Liver (tissue), 9 donors: Measurements from ENCODE around the gene ZFP36L1. TPM values are rescaled to one million over a fixed set of nuclear protein-coding genes. Genes with fewer than 3 reads are reported as not detected.
A peak's percentile ranks its signal among the peaks of the same experiment; 100 is the strongest.

Experiments
- DNase-seq: peaks from one replicate; pipeline ENCODE4 v3.0.0-alpha.2; 2017; ENCODE audit warnings: low spot score
- H3K27ac ChIP-seq, 2 donors: one replicate each; pipeline ENCODE4 v1.7.0; 2013; ENCODE audit warnings: inconsistent platforms in 2 of 2, low read length in 2 of 2, control low read depth in 1 of 2, low read depth in 1 of 2, mild to moderate bottlenecking in 1 of 2
- H3K27me3 ChIP-seq, 4 donors: one replicate each; pipeline versions ENCODE4 v1.6.1 to v1.7.0; 2013; ENCODE audit warnings: low read length in 3 of 4, inconsistent platforms in 1 of 4, mild to moderate bottlenecking in 1 of 4, moderate library complexity in 1 of 4; ENCODE audit not compliant: control insufficient read depth in 4 of 4, insufficient read depth in 4 of 4
- H3K36me3 ChIP-seq, 4 donors: one replicate each; pipeline versions ENCODE4 v1.6.1 to v1.7.0; 2013; ENCODE audit warnings: low read length in 3 of 4, mild to moderate bottlenecking in 3 of 4, low read depth in 1 of 4, moderate library complexity in 1 of 4; ENCODE audit not compliant: control insufficient read depth in 4 of 4, insufficient read depth in 3 of 4
- H3K4me1 ChIP-seq, 4 donors: one replicate each; pipeline versions ENCODE4 v1.6.1 to v1.7.0; 2013; ENCODE audit warnings: low read length in 3 of 4, mild to moderate bottlenecking in 3 of 4, moderate library complexity in 1 of 4; ENCODE audit not compliant: control insufficient read depth in 4 of 4, insufficient read depth in 4 of 4
- H3K4me3 ChIP-seq, 3 donors: one replicate each; pipeline versions ENCODE4 v1.6.1 to v1.7.0; 2013; ENCODE audit warnings: low read length in 3 of 3, control low read depth in 1 of 3, low read depth in 1 of 3, mild to moderate bottlenecking in 1 of 3
- H3K9ac ChIP-seq, 2 donors: one replicate each; pipeline ENCODE4 v1.7.0; 2013; ENCODE audit warnings: low read length in 2 of 2, mild to moderate bottlenecking in 2 of 2, moderate library complexity in 2 of 2, control low read depth in 1 of 2, low read depth in 1 of 2
- H3K9me3 ChIP-seq, 4 donors: one replicate each; pipeline versions ENCODE4 v1.6.1 to v1.7.0; 2013; ENCODE audit warnings: low read length in 3 of 4; ENCODE audit not compliant: control insufficient read depth in 4 of 4
- CTCF ChIP-seq: fragments of 150-350 bp; IDR thresholded peaks from 2 replicates; pipeline ENCODE4 v1.5.1; 2017; ENCODE audit warnings: improper control_type of control experiment, low read depth, low read length; ENCODE audit not compliant: missing input control
- FOXA1 ChIP-seq: IDR thresholded peaks from 2 replicates; pipeline ENCODE4 v1.6.1; 2016; ENCODE audit warnings: antibody characterized with exemption
- FOXA2 ChIP-seq: IDR thresholded peaks from 2 replicates; pipeline ENCODE4 v1.6.1; 2016; ENCODE audit warnings: antibody characterized with exemption
- HNF4A ChIP-seq, 2 donors: conservative IDR thresholded peaks; 2 replicates each; pipeline ENCODE4 v1.6.1; 2016; ENCODE audit warnings: antibody characterized with exemption in 2 of 2, mild to moderate bottlenecking in 2 of 2
- HNF4G ChIP-seq: IDR thresholded peaks from 2 replicates; pipeline ENCODE4 v1.6.1; 2016; ENCODE audit warnings: antibody characterized with exemption
- JUND ChIP-seq, 2 donors: IDR thresholded peaks; 2 replicates each; pipeline ENCODE4 v1.6.1; 2016; ENCODE audit warnings: antibody characterized with exemption in 2 of 2
- NR2F2 ChIP-seq: IDR thresholded peaks from 2 replicates; pipeline ENCODE4 v1.6.1; 2016; ENCODE audit warnings: antibody characterized with exemption
- SP1 ChIP-seq: IDR thresholded peaks from 2 replicates; pipeline ENCODE4 v1.6.1; 2018; ENCODE audit warnings: antibody characterized with exemption, mild to moderate bottlenecking
- TAF1 ChIP-seq: conservative IDR thresholded peaks from 2 replicates; pipeline ENCODE4 v1.6.1; 2016; ENCODE audit warnings: antibody characterized with exemption, mild to moderate bottlenecking
- YY1 ChIP-seq: IDR thresholded peaks from 2 replicates; pipeline ENCODE4 v1.6.1; 2016; ENCODE audit warnings: antibody characterized with exemption, mild to moderate bottlenecking
- WGBS: extraction: QIAGEN DNeasy Blood & Tissue Kit; methylation state at CpG from one replicate; pipeline ENCODE4 v1.1.7; 2013; 5-methylcytosine and 5-hydroxymethylcytosine counted together
- polyA plus RNA-seq, 2 donors: library from polyadenylated mRNA; stranded (reverse) in 1 of 2; unstranded in 1 of 2; fragments of 200-250 nt in 1 of 2; fragments of >200 nt in 1 of 2; fragmentation: Nextera tagmentation in 1 of 2; extraction: Ambion mirVana in 1 of 2; gene quantifications; one replicate each; pipeline versions ENCODE4 v1.2.1 to v1.2.3, GENCODE V29; 2013 to 2015
- total RNA-seq, 2 donors: library from RNA; depleted of rRNA; stranded (reverse); fragments of >200 nt; gene quantifications; one replicate each; pipeline ENCODE4 v1.2.3, GENCODE V29; 2014
- TF ChIP-seq, protein P1 (sequence below): IDR thresholded peaks from 2 replicates; pipeline ENCODE4 v1.6.1; 2016; ENCODE audit warnings: antibody characterized with exemption, mild to moderate bottlenecking
- TF ChIP-seq, protein P2 (sequence below): IDR thresholded peaks from 2 replicates; pipeline ENCODE4 v1.6.1; 2016; ENCODE audit warnings: antibody characterized with exemption
- donor health status: healthy.
- donor health status: healthy.
- donor health status: healthy.
- donor health status: healthy.
- donor health status: healthy.

Gene ZFP36L1
- total and polyA plus RNA-seq, 4 donors = 25.0 to 170 (median 69.5) TPM

DNA sequence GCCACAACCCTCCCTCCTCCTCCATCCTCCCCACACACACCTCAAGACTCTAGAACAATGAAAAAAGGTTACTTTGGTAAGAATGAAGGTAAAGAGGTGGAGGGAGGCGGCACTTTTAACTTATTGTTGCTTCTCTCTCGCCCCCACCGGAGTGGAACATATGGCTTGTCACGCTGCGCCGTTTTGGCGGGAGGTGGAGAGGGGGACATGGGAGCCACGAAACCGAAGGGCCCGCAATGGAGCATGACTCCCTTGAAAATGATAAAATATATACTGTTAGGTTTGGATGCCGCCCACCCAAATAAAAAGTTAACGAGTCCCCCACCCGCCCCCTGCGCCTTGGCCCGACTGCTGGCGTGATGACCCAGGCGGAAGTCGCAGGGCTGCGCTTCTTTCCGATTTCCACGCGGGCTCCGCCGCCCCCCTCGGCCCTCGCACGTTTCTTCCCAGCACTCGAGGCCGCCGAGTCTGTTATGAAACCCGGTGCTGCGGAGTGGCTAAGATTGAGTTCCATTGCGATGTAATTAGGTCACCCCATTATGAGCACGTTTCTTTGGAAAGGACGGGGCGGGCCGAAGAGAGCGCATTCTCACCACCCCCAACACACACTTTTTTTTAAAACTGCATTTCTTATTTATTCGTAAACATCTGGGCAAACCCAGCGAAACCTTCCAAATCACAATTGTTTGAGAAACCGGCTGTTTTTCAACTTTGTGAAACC is 1.4 kb upstream of the ZFP36L1 start (continued):
- peak in 1 of 2 donors; percentile 45 for TF ChIP-seq JUND (IDR thresholded peaks at IDR 0.05)
- no peak for TF ChIP-seq FOXA1
- peak; percentile 64 for TF ChIP-seq TAF1
- peak; percentile 4 for TF ChIP-seq FOXA2
- TF ChIP-seq HNF4G = no peak
- TF ChIP-seq, protein P1, sequence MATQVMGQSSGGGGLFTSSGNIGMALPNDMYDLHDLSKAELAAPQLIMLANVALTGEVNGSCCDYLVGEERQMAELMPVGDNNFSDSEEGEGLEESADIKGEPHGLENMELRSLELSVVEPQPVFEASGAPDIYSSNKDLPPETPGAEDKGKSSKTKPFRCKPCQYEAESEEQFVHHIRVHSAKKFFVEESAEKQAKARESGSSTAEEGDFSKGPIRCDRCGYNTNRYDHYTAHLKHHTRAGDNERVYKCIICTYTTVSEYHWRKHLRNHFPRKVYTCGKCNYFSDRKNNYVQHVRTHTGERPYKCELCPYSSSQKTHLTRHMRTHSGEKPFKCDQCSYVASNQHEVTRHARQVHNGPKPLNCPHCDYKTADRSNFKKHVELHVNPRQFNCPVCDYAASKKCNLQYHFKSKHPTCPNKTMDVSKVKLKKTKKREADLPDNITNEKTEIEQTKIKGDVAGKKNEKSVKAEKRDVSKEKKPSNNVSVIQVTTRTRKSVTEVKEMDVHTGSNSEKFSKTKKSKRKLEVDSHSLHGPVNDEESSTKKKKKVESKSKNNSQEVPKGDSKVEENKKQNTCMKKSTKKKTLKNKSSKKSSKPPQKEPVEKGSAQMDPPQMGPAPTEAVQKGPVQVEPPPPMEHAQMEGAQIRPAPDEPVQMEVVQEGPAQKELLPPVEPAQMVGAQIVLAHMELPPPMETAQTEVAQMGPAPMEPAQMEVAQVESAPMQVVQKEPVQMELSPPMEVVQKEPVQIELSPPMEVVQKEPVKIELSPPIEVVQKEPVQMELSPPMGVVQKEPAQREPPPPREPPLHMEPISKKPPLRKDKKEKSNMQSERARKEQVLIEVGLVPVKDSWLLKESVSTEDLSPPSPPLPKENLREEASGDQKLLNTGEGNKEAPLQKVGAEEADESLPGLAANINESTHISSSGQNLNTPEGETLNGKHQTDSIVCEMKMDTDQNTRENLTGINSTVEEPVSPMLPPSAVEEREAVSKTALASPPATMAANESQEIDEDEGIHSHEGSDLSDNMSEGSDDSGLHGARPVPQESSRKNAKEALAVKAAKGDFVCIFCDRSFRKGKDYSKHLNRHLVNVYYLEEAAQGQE = no peak

GRCh38 chr14:68793734-68794129 is 865 bp upstream of the ZFP36L1 start:
- H3K36me3 ChIP-seq = peaks cover 0 to 6% (median 2%) of the 10 kb centered on the region in 4 donors
- H3K9me3 ChIP-seq = no peaks in the 10 kb centered on the region
- peak overlapping the region; percentile 82 to 99 for H3K9ac ChIP-seq
- H3K27me3 ChIP-seq = no peaks in the 10 kb centered on the region
- H3K4me1 ChIP-seq = peaks cover 2 to 14% (median 6%) of the 10 kb centered on the region in 4 donors
- TF ChIP-seq FOXA2 = no peak
- no peak for TF ChIP-seq CTCF
- peak; percentile 7 for TF ChIP-seq YY1
- TF ChIP-seq, protein P2, sequence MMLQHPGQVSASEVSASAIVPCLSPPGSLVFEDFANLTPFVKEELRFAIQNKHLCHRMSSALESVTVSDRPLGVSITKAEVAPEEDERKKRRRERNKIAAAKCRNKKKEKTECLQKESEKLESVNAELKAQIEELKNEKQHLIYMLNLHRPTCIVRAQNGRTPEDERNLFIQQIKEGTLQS = no peak
- no peak for TF ChIP-seq SP1
- no peak for TF ChIP-seq TAF1
- peak overlapping the region; percentile 99 to 100 for H3K27ac ChIP-seq
- WGBS = under 1% methylated on average over 33 of the region's 33 CpGs
- peak overlapping the region; percentile 64 to 77 (median 75) for H3K4me3 ChIP-seq
- no peak for DNase-seq

DNA sequence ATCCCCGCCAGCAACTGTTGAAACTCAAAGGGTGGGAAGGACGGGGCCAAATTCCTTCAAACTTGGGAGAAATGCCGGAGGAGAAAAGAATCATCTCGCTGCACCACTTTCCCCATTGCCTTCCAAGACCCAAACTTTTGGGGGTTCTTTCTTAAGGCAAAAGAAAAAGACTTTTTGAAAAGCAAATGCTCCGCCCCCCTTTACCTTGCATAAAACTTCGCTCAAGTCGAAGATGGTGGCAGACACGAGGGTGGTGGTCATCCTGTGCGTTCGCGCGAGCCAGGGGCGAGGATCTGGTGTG is 239 bp downstream of the ZFP36L1 start:
- Histone ChIP-seq H3K4me3 (peak overlapping the region; percentile 64 to 95 (median 94)), H3K9me3 (no peaks in the 10 kb centered on the region), H3K36me3 (peaks cover 0 to 8% (median 2%) of the 10 kb centered on the region in 4 donors), H3K9ac (peak overlapping the region; percentile 98 to 100), H3K27ac (peak overlapping the region; percentile 99 to 100), H3K4me1 (peaks cover 2 to 17% (median 6%) of the 10 kb centered on the region in 4 donors), H3K27me3 (no peaks in the 10 kb centered on the region)
- no peak for DNase-seq
- 0% methylated on average over 13 of the region's 13 CpGs for WGBS
- no peak for TF ChIP-seq HNF4G
- TF ChIP-seq FOXA2 = no peak
- no peak for TF ChIP-seq NR2F2
- TF ChIP-seq HNF4A (conservative IDR thresholded peaks at IDR 0.05) = peak in 1 of 2 donors; percentile 3
